Endodermal cell (in vitro differentiated cells): ENCODE data around the gene MYO15B. TPM values are rescaled to one million over a fixed set of nuclear protein-coding genes. Genes with fewer than 3 reads are reported as not detected.

Source experiments
- DNase-seq: peaks from one replicate; pipeline ENCODE4 v3.0.0-alpha.2; 2017
- H3K27ac ChIP-seq: 2 replicates; pipeline ENCODE4 v1.5.1; 2013; ENCODE audit warnings: mild to moderate bottlenecking, low read depth, low read length, moderate library complexity
- H3K27me3 ChIP-seq: 2 replicates; pipeline ENCODE4 v1.6.1; 2013; ENCODE audit warnings: mild to moderate bottlenecking, low read length, moderate library complexity; ENCODE audit not compliant: insufficient read depth, control insufficient read depth, poor library complexity, severe bottlenecking
- H3K36me3 ChIP-seq: 2 replicates; pipeline ENCODE4 v1.7.0; 2013; ENCODE audit warnings: mild to moderate bottlenecking, low read length, moderate library complexity; ENCODE audit not compliant: control insufficient read depth, insufficient read depth
- H3K4me1 ChIP-seq: one replicate; pipeline ENCODE4 v1.7.0; 2013; ENCODE audit warnings: low read length; ENCODE audit not compliant: control insufficient read depth, insufficient read depth
- H3K4me3 ChIP-seq: 2 replicates; pipeline ENCODE4 v1.5.1; 2013; ENCODE audit warnings: mild to moderate bottlenecking, low read length, moderate library complexity
- H3K9ac ChIP-seq: 2 replicates; pipeline ENCODE4 v1.6.1; 2013; ENCODE audit warnings: mild to moderate bottlenecking, low read length, moderate library complexity; ENCODE audit not compliant: poor library complexity, severe bottlenecking; ENCODE audit errors: extremely low read depth
- H3K9me3 ChIP-seq: 2 replicates; pipeline ENCODE4 v1.6.1; 2013; ENCODE audit warnings: mild to moderate bottlenecking, low read length, moderate library complexity; ENCODE audit not compliant: control insufficient read depth
- H3K27ac Mint-ChIP-seq: 2 replicates; pipeline ENCODE4 v1.8.0; 2020; ENCODE audit warnings: mixed read lengths
- H3K27me3 Mint-ChIP-seq: 2 replicates; pipeline ENCODE4 v1.8.0; 2021; ENCODE audit warnings: mild to moderate bottlenecking, mixed read lengths; ENCODE audit not compliant: insufficient read depth
- H3K36me3 Mint-ChIP-seq: 2 replicates; pipeline ENCODE4 v1.8.0; 2020; ENCODE audit warnings: low read depth, mixed read lengths
- H3K4me1 Mint-ChIP-seq: 2 replicates; pipeline ENCODE4 v1.8.0; 2020; ENCODE audit warnings: mixed read lengths
- H3K4me3 Mint-ChIP-seq: 2 replicates; pipeline ENCODE4 v1.8.0; 2020; ENCODE audit warnings: mild to moderate bottlenecking, moderate library complexity, mixed read lengths
- H3K9me3 Mint-ChIP-seq: 2 replicates; pipeline ENCODE4 v1.8.0; 2020; ENCODE audit warnings: mild to moderate bottlenecking, mixed read lengths
- WGBS, 2 experiments: methylation state at CpG; one replicate each; pipeline versions ENCODE4 v1.1.5 to v1.1.7; 2013; ENCODE audit warnings: missing lambda C conversion rate in 2 of 2, mixed read lengths in 1 of 2; ENCODE audit not compliant: insufficient coverage in 1 of 2, insufficient read length in 1 of 2; 5-methylcytosine and 5-hydroxymethylcytosine counted together
- total RNA-seq, 2 donors: library from RNA; stranded (reverse); fragmentation: NEBNext Ultra II Directional in 1 of 2; extraction: Animal tissue kit (Norgen Biotek cat#: 25700) in 1 of 2; gene quantifications; 2 replicates in 1 of 2; 3 replicates in 1 of 2; pipeline ENCODE4 v1.2.1, GENCODE V29; 2021
- TF ChIP-seq, protein P1 (sequence below): fragments of 200-600 bp; sonication (generic); conservative IDR thresholded peaks from 2 replicates; pipeline ENCODE4 v1.5.0; 2021; ENCODE audit warnings: antibody characterized with exemption, mild to moderate bottlenecking

MYO15B gene
- total RNA-seq, 2 donors from 2014 or later, result 89.0 to 123 TPM

DNA sequence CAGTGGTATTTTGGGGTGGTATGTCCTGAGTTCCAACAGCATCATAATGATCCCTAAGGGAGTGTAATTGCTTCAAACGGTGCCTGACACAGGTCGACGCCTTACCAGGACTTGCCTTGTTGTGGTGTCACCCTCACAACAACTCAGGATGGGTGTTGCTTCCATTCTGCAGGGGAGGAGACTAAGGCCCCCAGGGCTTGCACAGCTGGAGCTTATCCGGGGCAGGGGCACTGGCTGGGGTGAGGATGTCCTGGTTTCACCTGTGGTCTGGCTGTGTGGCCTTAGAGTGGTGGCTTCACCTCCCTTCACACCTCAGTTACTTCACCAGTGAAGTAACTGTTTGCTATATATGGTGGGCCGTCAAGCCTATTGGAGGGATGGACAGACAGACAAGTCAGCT lies 38.8 kb upstream of the MYO15B start:
- Histone ChIP-seq H3K27me3 (no peaks in the 10 kb centered on the region), H3K27ac (no peak overlapping the region), H3K36me3 (peaks cover 3% of the 10 kb centered on the region), H3K9ac (no peak overlapping the region), H3K4me1 (peaks cover 14% of the 10 kb centered on the region), H3K9me3 (no peaks in the 10 kb centered on the region), H3K4me3 (no peak overlapping the region)
- H3K27ac Mint-ChIP-seq, result no peak overlapping the region
- TF ChIP-seq, protein P1, sequence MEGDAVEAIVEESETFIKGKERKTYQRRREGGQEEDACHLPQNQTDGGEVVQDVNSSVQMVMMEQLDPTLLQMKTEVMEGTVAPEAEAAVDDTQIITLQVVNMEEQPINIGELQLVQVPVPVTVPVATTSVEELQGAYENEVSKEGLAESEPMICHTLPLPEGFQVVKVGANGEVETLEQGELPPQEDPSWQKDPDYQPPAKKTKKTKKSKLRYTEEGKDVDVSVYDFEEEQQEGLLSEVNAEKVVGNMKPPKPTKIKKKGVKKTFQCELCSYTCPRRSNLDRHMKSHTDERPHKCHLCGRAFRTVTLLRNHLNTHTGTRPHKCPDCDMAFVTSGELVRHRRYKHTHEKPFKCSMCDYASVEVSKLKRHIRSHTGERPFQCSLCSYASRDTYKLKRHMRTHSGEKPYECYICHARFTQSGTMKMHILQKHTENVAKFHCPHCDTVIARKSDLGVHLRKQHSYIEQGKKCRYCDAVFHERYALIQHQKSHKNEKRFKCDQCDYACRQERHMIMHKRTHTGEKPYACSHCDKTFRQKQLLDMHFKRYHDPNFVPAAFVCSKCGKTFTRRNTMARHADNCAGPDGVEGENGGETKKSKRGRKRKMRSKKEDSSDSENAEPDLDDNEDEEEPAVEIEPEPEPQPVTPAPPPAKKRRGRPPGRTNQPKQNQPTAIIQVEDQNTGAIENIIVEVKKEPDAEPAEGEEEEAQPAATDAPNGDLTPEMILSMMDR, result no peak
- no peaks in the 10 kb centered on the region for H3K27me3 Mint-ChIP-seq
- peaks cover 30% of the 10 kb centered on the region for H3K4me1 Mint-ChIP-seq
- peaks cover 27% of the 10 kb centered on the region for H3K36me3 Mint-ChIP-seq
- no peak for DNase-seq
- WGBS, 2 experiments, result 91% methylated on average over 4 to 5 of the region's 5 CpGs
- H3K9me3 Mint-ChIP-seq, result no peaks in the 10 kb centered on the region
- no peak overlapping the region for H3K4me3 Mint-ChIP-seq

DNA sequence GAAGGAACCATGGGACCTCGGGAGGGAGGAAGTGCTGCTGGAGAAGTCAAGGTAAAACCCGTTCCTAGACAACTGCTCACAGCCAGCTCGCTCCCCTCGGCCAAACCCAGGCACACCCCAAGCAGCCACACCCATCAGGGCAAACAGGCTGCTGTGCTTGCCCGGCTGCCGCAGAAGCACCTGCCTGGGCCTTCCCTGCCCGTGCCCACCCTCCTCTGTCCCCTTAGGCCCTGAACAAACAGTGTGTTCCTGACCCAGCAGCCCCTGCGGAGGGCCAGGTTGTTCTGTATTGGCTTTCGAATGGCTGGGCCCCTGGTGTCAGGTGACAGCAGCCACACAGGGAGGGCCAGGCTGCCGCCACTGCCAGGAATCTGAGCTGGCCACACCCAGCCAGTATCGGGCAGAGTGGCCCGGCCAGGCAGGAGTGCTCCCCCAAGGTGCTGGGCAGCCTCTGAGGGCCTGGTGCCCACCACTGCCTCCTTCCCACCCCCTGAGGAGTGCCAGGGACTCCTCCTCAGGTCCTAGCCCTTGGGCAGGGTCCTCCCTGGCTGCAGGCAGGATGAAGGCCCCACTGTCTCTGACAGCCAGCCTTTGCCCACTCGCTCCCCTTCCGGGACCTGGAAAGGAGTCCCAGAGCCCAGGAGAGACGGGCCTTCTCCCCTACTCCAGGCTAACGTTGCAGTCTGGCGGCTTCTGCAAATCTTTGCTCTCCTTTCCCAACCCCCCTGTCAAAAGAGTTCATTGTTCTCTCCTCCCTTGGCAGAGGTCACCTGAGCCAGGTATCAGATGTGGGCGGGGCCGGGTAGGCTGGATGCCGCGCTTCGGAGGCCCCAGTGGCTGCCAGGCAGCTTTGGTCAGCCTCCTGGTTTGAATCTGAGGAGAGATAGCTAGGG lies 38.1 kb upstream of the MYO15B start:
- H3K27ac Mint-ChIP-seq, result peak overlapping the region; percentile 85
- H3K27ac ChIP-seq, result peak overlapping the region; percentile 44

DNA sequence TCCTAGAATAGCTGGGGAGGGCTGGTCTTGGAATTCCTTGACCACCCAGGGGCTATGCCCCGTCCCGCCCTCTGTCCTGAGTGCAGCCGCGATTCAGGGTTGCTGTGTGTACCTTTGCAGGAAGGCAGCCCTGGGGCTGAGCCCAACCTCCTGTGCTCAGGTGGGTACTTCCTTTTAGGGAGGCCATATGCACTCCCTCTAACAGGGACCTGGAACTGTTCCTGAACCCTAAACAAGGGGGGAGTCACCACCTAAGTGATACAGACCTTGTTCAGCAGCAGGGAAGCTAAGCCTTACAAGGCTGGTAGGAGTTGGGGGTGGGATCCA lies 37.5 kb upstream of the MYO15B start:
- TF ChIP-seq, protein P1, result no peak
- H3K4me3 ChIP-seq, result no peak overlapping the region
- no peaks in the 10 kb centered on the region for H3K27me3 Mint-ChIP-seq
- DNase-seq, result no peak
- H3K9me3 ChIP-seq, result no peaks in the 10 kb centered on the region
- peaks cover 3% of the 10 kb centered on the region for H3K36me3 ChIP-seq
- H3K27me3 ChIP-seq, result no peaks in the 10 kb centered on the region
- H3K4me1 Mint-ChIP-seq, result peaks cover 27% of the 10 kb centered on the region
- H3K9ac ChIP-seq, result no peak overlapping the region
- peak overlapping the region; percentile 33 for H3K4me3 Mint-ChIP-seq
- H3K36me3 Mint-ChIP-seq, result peaks cover 26% of the 10 kb centered on the region
- H3K27ac Mint-ChIP-seq, result peak overlapping the region; percentile 85
- H3K27ac ChIP-seq, result no peak overlapping the region
- no peaks in the 10 kb centered on the region for H3K9me3 Mint-ChIP-seq
- WGBS, 2 experiments, result 71 to 86% methylated on average over 4 of the region's 4 CpGs
- H3K4me1 ChIP-seq, result peaks cover 14% of the 10 kb centered on the region

More for the DNA sequence above, 38.1 kb upstream of the MYO15B start:
- Histone ChIP-seq H3K9ac (peak overlapping the region; percentile 49), H3K27me3 (no peaks in the 10 kb centered on the region), H3K36me3 (peaks cover 3% of the 10 kb centered on the region), H3K4me1 (peaks cover 14% of the 10 kb centered on the region), H3K4me3 (no peak overlapping the region), H3K9me3 (no peaks in the 10 kb centered on the region)
- peak overlapping the region; percentile 33 for H3K4me3 Mint-ChIP-seq
- H3K4me1 Mint-ChIP-seq, result peaks cover 27% of the 10 kb centered on the region
- no peaks in the 10 kb centered on the region for H3K9me3 Mint-ChIP-seq
- TF ChIP-seq, protein P1, result no peak
- WGBS, 2 experiments, result 60 to 62% methylated on average over 17 to 22 of the region's 22 CpGs
- peaks cover 26% of the 10 kb centered on the region for H3K36me3 Mint-ChIP-seq
- DNase-seq, result peak; percentile 96
- no peaks in the 10 kb centered on the region for H3K27me3 Mint-ChIP-seq
